ENCODE measurements around the gene REEP2. TPM values are rescaled to one million over a fixed set of nuclear protein-coding genes. Genes with fewer than 3 reads are reported as not detected.

The REEP2 gene
- total and polyA plus RNA-seq, 2 experiments from 2014 or later: 5.0 to 8.6 TPM

GRCh38 chr5:138457531-138458275 lies 18.8 kb downstream of the REEP2 start:
- Histone ChIP-seq H3K4me2 (ENCODE audit: unreplicated experiment) (no peak overlapping the region), H3F3A (ENCODE audit: insufficient read depth) (no peaks in the 10 kb centered on the region), H3K27ac (no peak overlapping the region), H3K9me2 (ENCODE audit: insufficient read depth) (no peaks in the 10 kb centered on the region), H3K4me1 (ENCODE audit: insufficient read depth) (peaks cover 8% of the 10 kb centered on the region), H3K4me3 (no peak overlapping the region), H3K9ac (no peak overlapping the region), H4K20me1 (ENCODE audit: insufficient read depth) (no peaks in the 10 kb centered on the region), H3K79me2 (ENCODE audit: insufficient read depth) (no peaks in the 10 kb centered on the region), H3K9me3 (ENCODE audit: low read depth) (no peaks in the 10 kb centered on the region), H3K36me3 (ENCODE audit: low read depth) (no peaks in the 10 kb centered on the region), H2AFZ (no peak overlapping the region), H3K27me3 (replicated peaks; ENCODE audit: insufficient read depth) (no peaks in the 10 kb centered on the region)
- WGBS, 2 experiments (ENCODE audit: low coverage in 1 of 2, low lambda C conversion rate in 2 of 2, missing lambda C conversion rate in 2 of 2): 63 to 68% methylated on average over 12 of the region's 12 CpGs
- no peak for DNase-seq
- TF ChIP-seq EZH2phosphoT487 (IDR thresholded peaks at IDR 0.05; ENCODE audit: insufficient read depth, low read depth) (no peak), EZH2 (IDR thresholded peaks at IDR 0.05; ENCODE audit: insufficient read depth, poor library complexity, severe bottlenecking) (no peak)
- in situ Hi-C loops (cut with MboI): no loop called here

DNA sequence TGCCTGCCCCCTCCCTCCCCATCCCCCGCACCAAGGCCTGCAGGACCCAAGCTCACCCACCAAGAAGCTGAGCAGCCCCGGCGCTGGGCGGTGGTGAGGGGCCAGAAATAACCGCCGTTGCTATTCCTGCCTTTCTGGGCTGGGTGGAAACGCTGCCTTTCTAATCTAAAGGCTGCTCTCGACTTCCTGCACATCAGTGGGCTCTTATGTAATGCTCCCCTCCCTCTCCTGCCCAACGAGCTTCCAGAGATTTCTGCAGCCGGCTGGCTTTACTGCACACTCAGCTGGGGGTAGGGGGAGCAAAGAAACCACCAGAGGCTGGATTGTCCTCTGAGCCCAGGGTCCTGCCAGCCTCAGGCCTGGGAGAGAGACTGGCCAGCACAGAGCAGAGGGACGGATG lies 19.5 kb downstream of the REEP2 start:
- H3K9me2 ChIP-seq (ENCODE audit: insufficient read depth): no peaks in the 10 kb centered on the region
- H3K4me2 ChIP-seq (ENCODE audit: unreplicated experiment): no peak overlapping the region
- no peaks in the 10 kb centered on the region for H3K9me3 ChIP-seq (ENCODE audit: low read depth)
- peaks cover 12% of the 10 kb centered on the region for H3K4me1 ChIP-seq (ENCODE audit: insufficient read depth)
- no peaks in the 10 kb centered on the region for H4K20me1 ChIP-seq (ENCODE audit: insufficient read depth)
- WGBS, 2 experiments (ENCODE audit: low coverage in 1 of 2, low lambda C conversion rate in 2 of 2, missing lambda C conversion rate in 2 of 2): 28 to 36% methylated on average over 10 to 11 of the region's 11 CpGs
- H3K4me3 ChIP-seq: no peak overlapping the region
- no peaks in the 10 kb centered on the region for H3K79me2 ChIP-seq (ENCODE audit: insufficient read depth)
- no peaks in the 10 kb centered on the region for H3K27me3 ChIP-seq (replicated peaks; ENCODE audit: insufficient read depth)
- no peaks in the 10 kb centered on the region for H3F3A ChIP-seq (ENCODE audit: insufficient read depth)
- TF ChIP-seq EZH2phosphoT487 (IDR thresholded peaks at IDR 0.05; ENCODE audit: insufficient read depth, low read depth): no peak
- no peak for TF ChIP-seq EZH2 (IDR thresholded peaks at IDR 0.05; ENCODE audit: insufficient read depth, poor library complexity, severe bottlenecking)
- in situ Hi-C loops (cut with MboI): no loop called here
- no peak overlapping the region for H3K27ac ChIP-seq
- no peak overlapping the region for H2AFZ ChIP-seq
- H3K9ac ChIP-seq: no peak overlapping the region
- H3K36me3 ChIP-seq (ENCODE audit: low read depth): no peaks in the 10 kb centered on the region
- no peak for DNase-seq

GRCh38 chr5:138458856-138459255 lies 20.0 kb downstream of the REEP2 start:
- no peak for TF ChIP-seq EZH2phosphoT487 (IDR thresholded peaks at IDR 0.05; ENCODE audit: insufficient read depth, low read depth)
- TF ChIP-seq EZH2 (IDR thresholded peaks at IDR 0.05; ENCODE audit: insufficient read depth, poor library complexity, severe bottlenecking): no peak
- Histone ChIP-seq H3K9me3 (ENCODE audit: low read depth) (no peaks in the 10 kb centered on the region), H3K4me3 (no peak overlapping the region), H3K27ac (no peak overlapping the region), H2AFZ (no peak overlapping the region), H3K27me3 (replicated peaks; ENCODE audit: insufficient read depth) (no peaks in the 10 kb centered on the region), H4K20me1 (ENCODE audit: insufficient read depth) (no peaks in the 10 kb centered on the region), H3K79me2 (ENCODE audit: insufficient read depth) (no peaks in the 10 kb centered on the region), H3K9ac (no peak overlapping the region), H3K36me3 (ENCODE audit: low read depth) (no peaks in the 10 kb centered on the region), H3K9me2 (ENCODE audit: insufficient read depth) (no peaks in the 10 kb centered on the region), H3K4me2 (ENCODE audit: unreplicated experiment) (no peak overlapping the region), H3F3A (ENCODE audit: insufficient read depth) (no peaks in the 10 kb centered on the region), H3K4me1 (ENCODE audit: insufficient read depth) (peaks cover 14% of the 10 kb centered on the region)
- no peak for DNase-seq
- WGBS, 2 experiments (ENCODE audit: low coverage in 1 of 2, low lambda C conversion rate in 2 of 2, missing lambda C conversion rate in 2 of 2): 65 to 66% methylated on average over 8 to 9 of the region's 9 CpGs
- in situ Hi-C loops (cut with MboI): no loop called here

- Histone ChIP-seq H3K9me3 (ENCODE audit: low read depth) (no peaks in the 10 kb centered on the region), H3K36me3 (ENCODE audit: low read depth) (no peaks in the 10 kb centered on the region), H4K20me1 (ENCODE audit: insufficient read depth) (no peaks in the 10 kb centered on the region), H3F3A (ENCODE audit: insufficient read depth) (no peaks in the 10 kb centered on the region), H3K9ac (no peak overlapping the region), H3K4me1 (ENCODE audit: insufficient read depth) (peaks cover 14% of the 10 kb centered on the region), H3K4me3 (no peak overlapping the region), H3K27me3 (replicated peaks; ENCODE audit: insufficient read depth) (no peaks in the 10 kb centered on the region), H3K27ac (no peak overlapping the region), H2AFZ (no peak overlapping the region), H3K9me2 (ENCODE audit: insufficient read depth) (no peaks in the 10 kb centered on the region), H3K79me2 (ENCODE audit: insufficient read depth) (no peaks in the 10 kb centered on the region), H3K4me2 (ENCODE audit: unreplicated experiment) (no peak overlapping the region)
- 88 to 93% methylated on average over 11 of the region's 11 CpGs for WGBS, 2 experiments (ENCODE audit: low coverage in 1 of 2, low lambda C conversion rate in 2 of 2, missing lambda C conversion rate in 2 of 2)
- in situ Hi-C loops (cut with MboI): no loop called here
- TF ChIP-seq EZH2 (IDR thresholded peaks at IDR 0.05; ENCODE audit: insufficient read depth, poor library complexity, severe bottlenecking) (no peak), EZH2phosphoT487 (IDR thresholded peaks at IDR 0.05; ENCODE audit: insufficient read depth, low read depth) (no peak)
- DNase-seq: no peak
These were observed 20.6 kb downstream of the REEP2 start for GRCh38 chr5:138459311-138459933.
